ENCODE data around the gene SPINT2.

Gene SPINT2

DNA sequence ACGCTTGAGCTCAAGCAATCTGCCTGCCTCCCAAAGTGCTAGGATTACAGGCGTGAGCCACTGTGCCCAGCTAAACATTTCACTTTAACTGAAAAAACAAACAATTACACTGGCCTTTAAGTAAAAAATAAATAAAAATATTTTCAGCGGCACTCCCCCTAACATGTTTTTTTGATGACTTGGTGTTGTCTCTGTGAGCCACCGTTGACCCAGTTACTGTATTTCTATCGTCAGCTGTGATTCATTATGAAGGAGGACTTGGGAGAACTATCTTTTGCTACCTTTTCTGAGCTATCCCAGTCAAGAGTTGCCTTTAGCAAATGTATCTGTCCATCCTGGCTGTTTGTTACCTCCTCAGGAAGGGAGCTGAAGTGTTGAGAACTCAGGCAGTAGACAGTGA, 21.2 kb downstream of the SPINT2 start:
- Mint-ChIP-seq H3K27me3 (no peaks in the 10 kb centered on the region), H3K9me3 (no peaks in the 10 kb centered on the region), H3K27ac (no peak overlapping the region), H3K4me3 (no peak overlapping the region), H3K36me3 (no peaks in the 10 kb centered on the region), H3K4me1 (peaks cover 15% of the 10 kb centered on the region)
- no peak for DNase-seq
- CTCF ChIA-PET, result interaction anchor here (1.6 kb wide), 1 partner anchor 9 kb away, joined by 5 read pairs; no protein-coding TSS in a partner anchor

DNA sequence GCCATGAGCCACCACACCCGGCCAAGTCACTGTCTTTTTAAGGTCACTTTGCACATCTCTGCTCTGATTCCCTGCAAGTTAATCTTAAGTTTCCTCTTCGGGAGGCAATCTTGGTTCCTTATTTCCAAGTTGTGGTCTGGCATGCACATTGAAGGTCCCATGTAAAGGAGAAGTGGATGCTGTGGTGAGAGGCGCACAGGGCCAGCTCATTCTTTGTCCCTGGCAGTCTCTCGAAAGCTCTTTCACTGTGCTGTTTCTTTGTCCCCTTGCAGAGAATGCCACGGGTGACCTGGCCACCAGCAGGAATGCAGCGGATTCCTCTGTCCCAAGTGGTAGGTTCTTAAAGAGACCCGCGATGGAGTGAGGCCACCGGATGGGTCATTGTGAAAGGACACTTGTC, 23.2 kb downstream of the SPINT2 start:
- H3K27me3 Mint-ChIP-seq, result no peaks in the 10 kb centered on the region
- no peak overlapping the region for H3K27ac Mint-ChIP-seq
- no peak for DNase-seq
- H3K36me3 Mint-ChIP-seq, result no peaks in the 10 kb centered on the region
- H3K9me3 Mint-ChIP-seq, result no peaks in the 10 kb centered on the region
- H3K4me3 Mint-ChIP-seq, result no peak overlapping the region
- peaks cover 4% of the 10 kb centered on the region for H3K4me1 Mint-ChIP-seq
- CTCF ChIA-PET, result no interaction called here

DNA sequence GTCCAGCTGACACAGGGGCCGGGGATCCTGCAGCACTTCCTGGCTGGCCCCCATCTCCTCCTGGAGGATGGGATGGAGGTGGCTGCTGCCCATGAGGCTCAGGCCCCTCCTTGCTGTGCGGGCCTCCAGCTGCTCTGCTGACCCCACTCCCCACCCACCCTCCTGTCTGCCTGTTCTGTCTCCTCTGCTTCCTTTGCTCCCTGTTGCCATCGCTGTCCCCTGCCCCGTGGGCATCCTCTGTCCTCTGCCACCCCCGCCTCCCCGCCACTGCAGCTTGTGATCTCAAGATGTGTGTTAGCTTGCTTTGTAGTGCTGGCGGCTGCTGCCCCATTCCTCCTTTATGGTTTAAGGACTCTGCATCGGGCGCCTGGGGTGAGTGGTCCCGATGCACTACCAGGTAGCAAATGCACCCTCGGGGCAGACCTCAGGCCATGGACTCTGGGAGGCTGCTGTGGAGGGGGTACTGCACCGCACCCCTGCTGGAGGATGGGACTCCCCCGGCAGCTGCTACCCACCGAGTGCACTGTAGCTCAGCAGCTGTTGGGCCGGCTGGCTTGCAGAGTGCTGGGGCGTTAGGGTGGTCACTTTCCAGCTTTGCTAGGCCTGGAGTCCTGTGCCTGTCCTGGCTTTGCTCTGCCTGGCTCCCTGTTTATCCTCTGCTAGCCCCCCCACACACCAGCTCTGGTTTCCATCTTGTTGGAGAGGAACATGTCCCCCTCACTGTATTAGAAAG, 23.9 kb downstream of the SPINT2 start:
- no peak overlapping the region for H3K4me3 Mint-ChIP-seq
- no peak for DNase-seq
- H3K4me1 Mint-ChIP-seq, result peaks cover 4% of the 10 kb centered on the region
- no peaks in the 10 kb centered on the region for H3K27me3 Mint-ChIP-seq
- CTCF ChIA-PET, result no interaction called here
- H3K9me3 Mint-ChIP-seq, result no peaks in the 10 kb centered on the region
- H3K36me3 Mint-ChIP-seq, result no peaks in the 10 kb centered on the region
- no peak overlapping the region for H3K27ac Mint-ChIP-seq

DNA sequence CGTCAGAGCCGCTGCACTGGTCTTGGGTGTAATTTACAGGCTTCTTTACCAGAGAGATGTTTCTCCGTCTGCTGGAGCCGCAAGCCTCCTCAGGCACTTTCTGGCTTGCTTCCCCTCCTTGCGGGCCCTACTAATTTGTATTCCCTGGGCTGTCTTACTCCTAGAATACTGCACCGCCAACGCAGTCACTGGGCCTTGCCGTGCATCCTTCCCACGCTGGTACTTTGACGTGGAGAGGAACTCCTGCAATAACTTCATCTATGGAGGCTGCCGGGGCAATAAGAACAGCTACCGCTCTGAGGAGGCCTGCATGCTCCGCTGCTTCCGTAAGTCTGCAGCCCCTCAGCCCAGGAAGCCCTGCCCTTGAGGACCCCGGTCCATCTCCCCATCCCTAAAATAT, 25.6 kb downstream of the SPINT2 start:
- Mint-ChIP-seq H3K27ac (no peak overlapping the region), H3K27me3 (no peaks in the 10 kb centered on the region), H3K4me3 (no peak overlapping the region), H3K36me3 (no peaks in the 10 kb centered on the region), H3K4me1 (no peaks in the 10 kb centered on the region), H3K9me3 (no peaks in the 10 kb centered on the region)
- no peak for DNase-seq
- CTCF ChIA-PET, result no interaction called here

DNA sequence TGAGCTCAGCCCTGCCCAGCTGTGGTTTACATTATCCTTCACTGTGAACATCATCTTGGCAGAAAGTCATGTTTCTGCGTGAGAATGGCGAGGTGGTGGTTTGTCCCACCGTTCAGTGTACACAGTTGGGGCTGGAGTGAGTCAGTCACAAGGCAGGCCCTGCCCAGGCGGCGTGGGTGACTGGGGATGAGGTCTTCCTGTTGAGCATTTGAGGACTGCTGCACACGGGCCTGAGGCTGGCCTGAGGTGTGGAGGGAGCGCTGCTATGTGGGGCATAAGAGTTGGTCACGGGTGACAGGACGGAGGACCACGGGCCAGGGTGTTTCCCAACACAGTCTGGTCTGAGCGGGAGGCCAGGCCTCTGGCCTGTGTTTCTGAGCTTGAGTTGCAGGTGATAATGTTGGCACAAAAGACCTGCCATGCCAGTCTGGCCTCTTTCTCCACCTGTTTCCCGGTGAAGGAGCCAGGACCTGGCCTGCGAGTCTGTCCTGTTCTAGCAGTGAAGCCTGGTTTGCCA, 26.3 kb downstream of the SPINT2 start:
- CTCF ChIA-PET, result no interaction called here
- Mint-ChIP-seq H3K9me3 (no peaks in the 10 kb centered on the region), H3K27me3 (no peaks in the 10 kb centered on the region), H3K4me1 (no peaks in the 10 kb centered on the region), H3K4me3 (no peak overlapping the region), H3K27ac (no peak overlapping the region), H3K36me3 (no peaks in the 10 kb centered on the region)
- DNase-seq, result no peak

DNA sequence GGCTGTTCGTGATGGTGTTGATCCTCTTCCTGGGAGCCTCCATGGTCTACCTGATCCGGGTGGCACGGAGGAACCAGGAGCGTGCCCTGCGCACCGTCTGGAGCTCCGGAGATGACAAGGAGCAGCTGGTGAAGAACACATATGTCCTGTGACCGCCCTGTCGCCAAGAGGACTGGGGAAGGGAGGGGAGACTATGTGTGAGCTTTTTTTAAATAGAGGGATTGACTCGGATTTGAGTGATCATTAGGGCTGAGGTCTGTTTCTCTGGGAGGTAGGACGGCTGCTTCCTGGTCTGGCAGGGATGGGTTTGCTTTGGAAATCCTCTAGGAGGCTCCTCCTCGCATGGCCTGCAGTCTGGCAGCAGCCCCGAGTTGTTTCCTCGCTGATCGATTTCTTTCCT, 27.5 kb downstream of the SPINT2 start:
- Mint-ChIP-seq H3K4me3 (no peak overlapping the region), H3K36me3 (no peaks in the 10 kb centered on the region), H3K27ac (no peak overlapping the region), H3K4me1 (no peaks in the 10 kb centered on the region), H3K9me3 (no peaks in the 10 kb centered on the region), H3K27me3 (no peaks in the 10 kb centered on the region)
- no peak for DNase-seq
- CTCF ChIA-PET, result no interaction called here

DNA sequence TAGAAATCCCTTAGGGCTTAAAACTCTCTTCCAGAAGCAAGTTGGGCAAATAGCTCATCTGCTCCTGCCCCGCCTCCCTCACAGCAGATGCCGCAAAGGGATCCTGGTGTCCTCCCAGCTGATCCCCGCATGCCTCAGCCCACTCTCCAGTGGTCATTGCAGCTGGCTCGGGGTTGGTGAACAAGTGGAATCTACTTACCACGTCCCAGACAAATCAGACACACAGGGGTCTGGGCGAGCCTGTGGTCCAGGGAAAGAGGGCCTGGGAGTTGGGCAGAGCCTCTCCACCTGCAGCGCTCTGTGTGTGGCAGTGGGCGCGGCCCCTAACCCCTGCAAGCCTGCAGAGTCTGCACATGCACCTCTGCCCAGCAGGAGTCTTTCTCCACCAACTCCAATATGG, 28.9 kb downstream of the SPINT2 start:
- Mint-ChIP-seq H3K9me3 (no peaks in the 10 kb centered on the region), H3K4me3 (no peak overlapping the region), H3K27ac (no peak overlapping the region), H3K4me1 (no peaks in the 10 kb centered on the region), H3K27me3 (peaks cover 3% of the 10 kb centered on the region), H3K36me3 (no peaks in the 10 kb centered on the region)
- DNase-seq, result no peak
- CTCF ChIA-PET, result interaction anchor here (1.7 kb wide), 1 partner anchor 8 kb away, joined by 5 read pairs; no protein-coding TSS in a partner anchor

DNA sequence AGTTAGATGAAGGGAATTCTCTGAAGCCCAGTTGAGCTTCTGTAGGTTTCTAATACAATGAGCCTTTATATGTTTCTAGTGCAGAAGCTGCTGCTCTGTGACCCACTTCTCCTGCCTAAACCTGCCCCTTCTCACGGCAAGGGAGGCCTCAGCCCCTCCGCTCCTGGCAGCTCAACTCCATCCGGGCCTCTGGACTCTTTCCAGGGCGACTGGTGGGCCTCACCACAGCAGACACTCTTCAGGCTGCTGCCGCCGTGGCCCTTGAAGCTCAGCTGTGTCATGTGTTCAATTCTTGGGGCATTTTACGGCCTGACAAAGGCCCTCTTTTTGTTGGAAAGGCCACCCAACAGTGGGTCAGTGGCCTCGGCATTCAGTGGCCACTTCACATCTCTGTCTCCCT, 29.7 kb downstream of the SPINT2 start:
- Mint-ChIP-seq H3K9me3 (no peaks in the 10 kb centered on the region), H3K27me3 (peaks cover 3% of the 10 kb centered on the region), H3K4me1 (no peaks in the 10 kb centered on the region), H3K27ac (no peak overlapping the region), H3K4me3 (no peak overlapping the region), H3K36me3 (no peaks in the 10 kb centered on the region)
- no peak for DNase-seq
- CTCF ChIA-PET, result interaction anchor here (1.7 kb wide), 1 partner anchor 9 kb away, joined by 5 read pairs; no protein-coding TSS in a partner anchor

DNA sequence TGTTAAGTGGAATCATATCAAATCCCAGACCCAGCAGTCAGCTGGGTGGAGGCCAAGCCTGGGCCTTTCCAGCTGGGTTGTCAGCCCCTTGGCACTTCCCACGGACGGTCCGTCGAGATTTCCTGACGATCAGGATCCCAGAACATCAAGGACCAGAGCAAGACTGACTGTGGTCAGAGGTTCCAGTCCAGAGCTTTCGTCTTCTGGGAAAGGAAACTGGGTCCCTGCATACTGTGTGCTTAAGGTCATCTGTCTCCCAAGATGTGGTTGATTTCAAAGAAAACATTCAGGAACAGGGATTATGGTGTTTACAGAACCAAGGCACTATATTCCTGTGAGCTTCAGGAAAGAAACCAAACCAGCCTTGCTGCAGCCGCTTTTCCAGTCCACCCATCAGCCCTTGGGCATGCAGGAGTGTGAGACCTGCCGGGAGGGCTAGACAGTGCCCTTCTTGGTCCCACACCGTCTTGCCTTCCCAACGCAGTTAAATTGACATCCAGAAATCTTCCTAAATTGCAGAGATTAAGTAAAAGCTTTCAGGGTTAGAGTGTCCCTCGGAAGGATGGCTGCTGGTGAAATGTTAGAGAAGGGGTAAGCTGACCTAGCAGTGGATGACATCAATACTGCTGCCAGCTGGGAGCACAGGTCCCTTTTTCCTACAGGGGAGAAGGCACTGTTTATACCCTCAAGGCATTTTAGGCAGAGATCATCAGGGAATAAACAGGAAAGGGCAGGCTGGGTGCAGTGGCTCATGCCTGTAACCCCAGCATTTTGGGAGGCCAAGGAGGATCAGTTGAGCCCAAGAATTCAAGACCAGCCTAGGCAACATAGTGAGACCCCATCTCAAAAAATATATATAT, 34.7 kb downstream of the SPINT2 start:
- CTCF ChIA-PET, result no interaction called here
- no peak for DNase-seq
- Mint-ChIP-seq H3K27me3 (peaks cover 3% of the 10 kb centered on the region), H3K27ac (no peak overlapping the region), H3K9me3 (no peaks in the 10 kb centered on the region), H3K36me3 (no peaks in the 10 kb centered on the region), H3K4me1 (no peaks in the 10 kb centered on the region), H3K4me3 (no peak overlapping the region)

DNA sequence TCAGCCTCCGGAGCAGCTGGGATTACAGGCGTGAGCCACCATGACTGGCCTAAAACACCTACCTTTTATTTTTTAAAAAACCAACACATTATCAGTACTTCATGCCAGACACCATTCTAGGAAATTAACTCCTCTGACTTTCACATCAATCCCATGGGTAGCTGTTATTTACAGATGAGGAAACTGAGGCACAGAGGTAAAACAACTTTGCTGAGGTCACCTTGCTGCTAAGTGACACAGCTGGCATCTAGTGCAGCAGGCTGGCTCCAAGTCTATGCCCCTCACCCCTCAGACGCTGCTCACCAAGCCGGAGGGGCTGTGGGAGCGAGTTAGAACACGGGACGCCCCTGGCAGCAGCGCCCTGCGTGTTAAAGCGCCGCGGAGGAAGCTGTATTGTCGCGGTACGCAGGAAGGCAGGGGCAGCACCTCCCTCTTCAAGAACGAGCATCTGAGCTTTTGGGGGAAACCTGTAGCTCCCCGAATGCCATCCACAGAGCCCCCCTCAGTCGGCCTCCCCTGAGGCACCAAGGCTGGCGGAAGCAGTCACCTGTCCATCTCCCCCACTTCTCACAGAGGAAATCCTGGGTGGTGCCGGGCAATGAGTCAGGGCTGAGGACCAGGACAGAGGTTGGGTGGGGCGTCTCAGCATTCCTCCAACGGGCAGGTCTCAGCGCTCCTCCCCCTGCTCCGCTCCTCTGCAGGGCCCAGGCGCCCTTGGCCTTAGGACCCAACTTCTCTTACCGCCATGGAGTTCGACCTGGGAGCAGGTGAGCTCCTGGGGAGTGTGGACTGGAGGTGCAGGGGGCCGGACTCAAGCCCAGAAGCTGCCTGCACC, 39.4 kb downstream of the SPINT2 start, which contains the start of gene C19orf33:
Gene C19orf33, plus strand, starts transcription at position 735 of the 835 bp plus-strand sequence. Its CDS starts 11 bp downstream, at position 746.
- Mint-ChIP-seq H3K27ac (no peak within 1 kb of the TSS), H3K9me3 (no peaks in the 10 kb centered on the region), H3K36me3 (peaks cover 7% of the 10 kb centered on the region), H3K4me3 (no peak within 1 kb of the TSS), H3K27me3 (no peaks in the 10 kb centered on the region), H3K4me1 (no peaks in the 10 kb centered on the region)
- DNase-seq, result peak; percentile 27
- CTCF ChIA-PET, result interaction anchor here (1.4 kb wide), 1 partner anchor 32 kb away, joined by 3 read pairs; the partner anchor contains the start of gene CATSPERG

DNA sequence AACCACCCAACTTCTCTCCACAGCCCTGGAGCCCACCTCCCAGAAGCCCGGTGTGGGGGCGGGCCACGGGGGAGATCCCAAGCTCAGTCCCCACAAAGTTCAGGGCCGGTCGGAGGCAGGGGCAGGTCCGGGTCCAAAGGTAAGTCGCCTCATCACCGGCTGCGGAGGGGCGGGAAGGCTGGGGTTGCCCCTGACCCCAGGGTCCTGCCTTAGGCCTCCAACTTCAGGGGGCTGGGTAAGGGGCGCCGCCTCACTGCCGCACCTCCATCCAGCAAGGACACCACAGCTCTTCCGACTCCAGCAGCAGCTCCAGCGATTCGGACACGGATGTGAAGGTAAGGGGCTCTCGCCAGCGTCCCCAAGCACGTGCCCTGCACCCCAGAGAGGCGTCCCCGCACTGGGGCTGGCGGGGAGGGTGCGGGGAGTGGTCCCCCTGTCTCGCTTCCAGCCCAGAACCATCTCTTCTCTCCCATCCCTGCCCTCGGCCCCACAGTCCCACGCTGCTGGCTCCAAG, 40.0 kb downstream of the SPINT2 start:
- CTCF ChIA-PET, result interaction anchor here (1.4 kb wide), 1 partner anchor 31 kb away, joined by 3 read pairs; the partner anchor contains the start of gene CATSPERG
- no peaks in the 10 kb centered on the region for H3K4me1 Mint-ChIP-seq
- H3K9me3 Mint-ChIP-seq, result no peaks in the 10 kb centered on the region
- DNase-seq, result no peak
- H3K4me3 Mint-ChIP-seq, result no peak overlapping the region
- H3K27me3 Mint-ChIP-seq, result no peaks in the 10 kb centered on the region
- no peak overlapping the region for H3K27ac Mint-ChIP-seq
- peaks cover 7% of the 10 kb centered on the region for H3K36me3 Mint-ChIP-seq

DNA sequence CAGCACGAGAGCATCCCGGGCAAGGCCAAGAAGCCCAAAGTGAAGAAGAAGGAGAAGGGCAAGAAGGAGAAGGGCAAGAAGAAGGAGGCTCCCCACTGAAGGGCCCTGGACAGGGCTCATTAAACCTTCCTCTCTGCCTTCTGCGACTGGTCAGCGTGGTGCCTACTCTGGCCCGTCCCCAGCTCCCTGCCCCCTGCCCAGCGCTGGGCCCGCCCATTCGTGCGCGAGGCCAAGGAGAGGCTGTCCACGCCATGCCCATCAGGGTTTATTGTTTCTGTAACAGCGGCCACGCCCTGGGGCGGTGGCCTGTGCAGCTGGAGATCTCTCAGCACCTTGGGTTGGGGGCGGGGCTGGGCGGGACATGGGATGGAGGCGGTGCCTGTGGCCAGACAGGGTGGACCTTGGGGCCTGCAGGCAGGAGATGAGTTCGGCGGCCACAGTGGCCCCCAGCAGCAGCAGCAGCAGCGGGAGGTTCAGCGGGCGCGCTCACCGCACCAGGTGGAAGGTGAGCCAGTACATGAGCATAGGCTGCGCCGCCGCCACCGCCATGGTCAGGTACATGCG, 40.6 kb downstream of the SPINT2 start:
- CTCF ChIA-PET, result interaction anchor here (1.4 kb wide), 1 partner anchor 31 kb away, joined by 3 read pairs; the partner anchor contains the start of gene CATSPERG
- Mint-ChIP-seq H3K4me3 (no peak overlapping the region), H3K4me1 (no peaks in the 10 kb centered on the region), H3K27ac (no peak overlapping the region), H3K9me3 (no peaks in the 10 kb centered on the region), H3K27me3 (no peaks in the 10 kb centered on the region), H3K36me3 (peaks cover 7% of the 10 kb centered on the region)
- no peak for DNase-seq

DNA sequence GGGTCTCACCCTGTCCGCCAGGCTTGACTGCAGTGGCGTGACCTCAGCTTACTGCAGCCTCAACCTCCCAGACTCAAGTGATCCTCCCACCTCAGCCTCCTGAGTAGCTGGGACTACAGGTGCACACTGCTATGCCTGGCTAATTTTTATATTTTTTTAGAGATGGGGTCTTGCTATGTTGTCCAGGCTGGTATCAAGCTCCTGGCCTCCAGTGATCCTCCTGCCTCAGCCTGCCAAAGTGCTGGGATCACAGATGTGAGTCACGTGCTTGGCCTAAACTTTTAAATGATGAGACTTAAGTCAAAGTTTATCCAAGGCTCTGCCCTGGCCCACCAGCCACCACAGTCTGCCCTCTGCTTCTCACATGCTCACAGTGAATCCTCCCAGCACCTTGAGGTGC, 41.9 kb downstream of the SPINT2 start:
- Mint-ChIP-seq H3K27ac (no peak overlapping the region), H3K4me1 (peaks cover 4% of the 10 kb centered on the region), H3K4me3 (no peak overlapping the region), H3K9me3 (no peaks in the 10 kb centered on the region), H3K36me3 (peaks cover 12% of the 10 kb centered on the region), H3K27me3 (no peaks in the 10 kb centered on the region)
- no peak for DNase-seq
- CTCF ChIA-PET, result no interaction called here
